Left forelimb (tissue), 1 donor: ENCODE data around the gene NDUFS6.

Source experiments
- DNase-seq: peaks from one replicate; pipeline ENCODE4 v3.0.0-alpha.2; 2018; ENCODE audit warnings: low spot score

NDUFS6 gene

DNA sequence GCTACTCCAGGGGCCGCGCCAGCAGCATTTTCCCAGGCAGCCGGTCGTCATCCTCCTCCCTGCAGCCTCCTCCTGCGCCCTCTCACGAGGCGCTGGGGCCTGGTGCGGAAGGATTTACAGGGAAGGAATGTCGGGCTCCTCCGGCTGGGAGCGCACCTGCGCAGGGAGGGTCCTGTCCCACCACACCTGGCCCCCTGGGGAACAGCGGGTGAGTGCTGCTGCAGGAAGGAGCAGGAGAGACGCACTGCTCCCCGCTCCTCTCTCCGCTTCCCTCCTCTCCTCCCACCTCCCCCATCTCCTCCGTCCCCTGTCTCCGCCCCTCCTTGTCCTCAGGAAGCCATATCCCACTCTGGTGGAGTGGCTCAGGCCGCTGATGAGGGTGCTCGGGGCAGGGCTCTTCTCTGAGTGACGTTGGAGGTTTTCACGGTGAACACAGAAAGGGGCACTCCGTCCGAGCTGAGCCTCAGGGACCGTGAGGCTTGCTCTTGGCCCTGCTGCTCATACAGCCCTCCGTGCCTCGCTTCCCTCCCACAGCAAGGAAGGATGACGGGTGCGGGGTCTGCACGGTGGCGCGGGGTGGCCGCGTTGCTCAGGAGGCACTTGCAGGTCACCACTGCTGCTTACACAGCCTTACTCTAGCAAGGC lies 50.2 kb downstream of the NDUFS6 start:
- DNase-seq: no peak

DNA sequence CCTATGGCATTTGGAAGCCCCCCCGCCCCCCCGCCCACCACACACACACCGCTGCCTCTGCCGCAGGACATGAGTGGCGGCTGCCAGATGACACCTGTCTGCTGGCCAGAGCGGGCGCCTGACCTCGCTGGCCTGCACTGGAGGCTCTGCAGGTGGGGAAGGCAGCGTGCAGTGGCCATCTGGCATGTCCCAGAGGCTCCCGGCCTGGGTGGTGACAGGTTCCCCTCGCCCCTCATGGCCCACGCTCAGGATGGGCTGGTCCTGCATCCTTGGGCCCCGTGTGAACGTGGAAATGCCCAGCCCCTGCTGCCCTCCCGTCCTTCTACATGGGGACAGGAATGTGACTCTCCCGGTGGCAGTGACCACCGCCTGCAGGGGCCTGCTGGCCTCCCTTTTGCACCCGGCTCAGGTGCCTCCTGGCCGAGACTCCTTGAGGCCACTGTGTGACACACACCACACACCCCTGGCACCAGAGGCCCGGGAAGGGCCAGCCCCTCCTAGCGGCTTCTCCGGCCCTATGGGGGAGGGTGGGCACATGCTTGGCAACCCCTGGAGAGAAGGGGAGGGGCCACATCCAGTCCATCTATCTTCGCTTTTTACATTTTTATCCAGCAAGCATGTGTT lies 51.2 kb downstream of the NDUFS6 start:
- no peak for DNase-seq

DNA sequence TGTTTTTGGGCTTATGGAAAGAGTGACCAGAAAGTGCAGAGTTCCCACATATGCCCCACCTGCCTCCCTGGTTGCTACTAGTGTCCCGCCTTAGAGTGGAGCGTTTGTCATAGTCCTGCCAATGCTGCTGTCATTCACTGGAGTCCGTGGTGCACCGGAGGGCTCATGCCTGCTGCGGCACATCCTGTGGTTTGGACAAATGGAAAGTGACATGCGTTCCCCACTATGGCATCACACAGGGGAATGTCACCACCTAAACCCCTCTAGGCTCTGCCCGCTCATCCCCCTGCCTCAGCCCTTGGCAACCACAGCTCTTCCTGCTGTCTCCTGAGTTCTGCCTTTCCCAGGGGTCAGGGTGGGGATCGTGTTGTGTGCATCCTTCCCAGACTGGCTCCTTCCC lies 52.3 kb downstream of the NDUFS6 start:
- DNase-seq: no peak

DNA sequence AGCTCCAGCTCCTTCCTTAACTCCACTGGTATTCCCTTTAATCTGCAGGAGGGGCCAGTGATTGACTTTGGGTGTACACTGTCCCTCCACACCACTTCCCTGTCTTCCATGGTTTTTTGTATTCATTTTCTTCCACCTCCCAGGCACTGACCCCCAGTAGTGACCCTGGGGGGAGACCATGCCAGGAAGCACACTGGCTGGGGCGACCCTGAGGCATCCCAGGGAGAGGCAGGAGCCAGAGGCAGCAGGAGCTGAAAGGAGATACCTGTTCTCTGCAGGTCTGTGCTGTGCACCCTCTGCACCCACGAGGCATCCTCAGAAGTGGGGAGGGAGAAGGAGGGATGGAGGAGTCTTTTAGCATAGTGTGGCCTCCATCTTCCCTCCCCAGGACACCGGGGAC lies 53.9 kb downstream of the NDUFS6 start:
- no peak for DNase-seq

DNA sequence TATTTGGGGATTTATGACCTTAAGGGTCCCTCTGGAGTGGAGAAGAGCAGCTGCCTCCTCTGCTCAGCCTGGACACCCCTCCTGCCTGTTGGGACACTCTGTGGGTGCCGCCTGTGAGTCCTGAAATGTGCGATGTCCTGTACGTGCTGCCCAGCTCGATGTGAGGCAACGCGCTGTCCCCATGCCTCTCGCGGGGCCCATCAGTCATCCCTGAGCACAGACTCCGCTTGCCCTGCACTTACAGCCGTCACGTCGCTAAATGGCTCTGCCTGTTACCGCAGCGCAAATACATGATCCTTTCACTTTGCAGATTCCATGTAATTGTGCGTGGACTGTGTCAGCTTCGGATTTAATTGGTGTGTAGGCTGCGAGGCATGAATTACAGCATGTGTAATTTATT lies 54.4 kb downstream of the NDUFS6 start:
- DNase-seq: no peak

DNA sequence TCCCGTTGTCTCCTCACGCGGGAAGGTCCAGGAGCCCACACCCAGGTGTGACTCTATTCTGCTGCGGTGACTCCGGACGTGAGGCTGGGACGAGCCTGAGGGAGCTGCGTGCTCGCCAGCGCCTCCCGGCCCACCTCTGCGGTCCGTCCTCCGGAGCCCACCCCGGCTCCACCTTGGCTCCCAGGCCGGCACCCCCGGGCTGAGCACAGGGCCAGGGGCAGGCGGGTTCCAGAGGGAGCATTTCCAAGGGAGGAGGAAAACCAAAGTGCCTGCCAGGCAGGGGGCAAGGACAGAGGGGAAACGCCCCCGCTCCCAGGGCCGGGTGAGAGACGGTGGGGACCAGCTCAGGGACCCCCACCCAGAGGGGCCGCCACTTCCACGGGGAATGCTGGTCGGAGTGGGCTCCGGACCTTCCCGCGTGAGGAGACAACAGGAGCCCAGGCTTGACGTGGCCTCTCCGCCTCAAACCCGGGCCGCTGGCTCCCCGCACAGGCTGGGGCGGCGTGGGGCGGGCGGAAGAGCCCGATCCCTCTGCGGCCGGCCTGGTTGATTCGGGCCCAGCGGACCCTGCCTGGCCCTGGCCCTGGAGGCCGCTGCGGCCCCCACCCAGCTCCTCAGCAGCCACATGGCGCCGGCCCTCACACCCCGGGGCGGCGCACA lies 55.5 kb downstream of the NDUFS6 start:
- DNase-seq: no peak

DNA sequence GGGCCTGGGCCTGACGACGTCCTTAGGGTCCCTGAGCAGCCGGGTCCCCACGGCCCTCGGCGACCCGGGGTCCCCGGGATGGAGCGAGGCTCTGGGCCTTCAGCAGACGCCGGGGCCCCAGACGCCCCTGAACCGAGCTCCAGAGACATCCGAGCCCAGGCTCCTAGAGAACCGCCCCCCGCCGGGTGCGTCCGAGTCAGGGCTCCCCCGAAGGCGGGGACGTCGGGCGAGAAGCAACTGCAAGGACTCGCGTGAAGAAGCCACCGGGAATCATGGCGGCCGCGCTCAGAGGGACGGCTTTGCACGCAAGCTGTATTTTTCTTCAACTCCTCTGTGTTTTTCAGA lies 56.0 kb downstream of the NDUFS6 start:
- DNase-seq: no peak

DNA sequence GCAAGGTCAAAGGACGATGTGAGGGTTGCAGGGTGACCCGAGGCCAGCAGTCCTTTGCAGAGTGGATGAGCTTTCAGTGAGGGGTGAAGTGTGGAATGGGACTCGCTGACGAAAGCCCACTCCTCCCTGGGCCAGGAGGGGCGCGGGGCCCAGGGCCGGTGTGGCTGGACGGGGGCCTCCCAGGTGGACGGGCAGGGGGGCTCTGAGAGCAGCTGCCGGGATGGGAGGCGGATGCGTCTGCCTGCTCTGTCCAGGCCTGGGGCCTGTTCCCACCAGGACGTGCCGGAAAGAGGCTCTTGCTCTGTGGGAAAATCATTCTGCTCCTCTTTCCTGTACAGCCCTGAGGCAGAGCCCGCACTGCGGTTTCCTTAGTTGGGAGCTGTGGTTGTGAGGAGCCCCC lies 57.2 kb downstream of the NDUFS6 start:
- DNase-seq: no peak

DNA sequence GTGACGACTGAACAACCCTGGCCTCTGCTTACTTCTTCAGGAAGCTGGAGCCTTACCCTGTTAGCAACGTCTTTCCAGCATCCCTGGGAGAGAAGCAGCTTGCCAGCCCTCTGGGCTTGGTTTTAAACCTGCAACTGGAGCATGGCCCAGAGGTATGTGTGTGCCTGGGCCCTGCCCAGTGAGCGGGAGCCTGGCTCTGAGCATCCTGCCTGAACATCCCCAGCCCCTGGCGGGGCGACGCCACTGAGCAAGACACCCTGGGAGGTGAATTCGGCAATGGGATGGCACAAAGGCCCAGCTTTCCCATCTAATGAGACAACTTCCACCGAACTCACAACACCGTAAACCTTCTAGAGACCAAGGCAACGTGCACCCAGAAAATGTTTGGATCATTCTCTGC lies 57.9 kb downstream of the NDUFS6 start:
- no peak for DNase-seq

DNA sequence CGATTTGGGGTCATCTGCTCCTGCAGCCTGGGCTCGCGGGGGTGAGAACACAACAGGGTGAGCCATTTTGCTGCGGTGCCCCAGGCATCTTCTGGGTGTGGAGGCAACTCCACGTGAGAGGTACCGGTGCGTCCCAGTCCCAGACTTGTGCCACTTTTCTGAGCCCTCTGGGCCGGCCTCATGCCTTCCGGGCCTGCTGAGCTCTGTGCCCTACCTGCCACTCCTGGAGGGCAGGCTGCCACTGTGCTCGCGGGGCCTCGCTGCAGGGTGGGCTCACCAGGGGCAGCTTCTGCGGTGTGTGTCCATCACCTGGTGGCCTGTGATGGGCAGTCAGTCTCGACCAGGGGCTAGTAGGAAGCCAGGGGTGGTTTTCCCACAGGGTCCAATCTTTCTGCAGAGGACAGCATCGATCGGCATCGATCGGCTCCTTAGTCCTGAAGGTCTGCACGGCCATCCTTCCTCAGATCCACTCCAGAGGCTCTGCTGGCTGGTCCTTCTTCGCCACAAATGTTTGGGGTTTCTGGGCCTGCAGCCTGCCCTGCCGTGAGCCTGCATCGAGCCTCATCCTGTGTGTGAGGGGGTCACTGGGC lies 58.9 kb downstream of the NDUFS6 start:
- DNase-seq: no peak

DNA sequence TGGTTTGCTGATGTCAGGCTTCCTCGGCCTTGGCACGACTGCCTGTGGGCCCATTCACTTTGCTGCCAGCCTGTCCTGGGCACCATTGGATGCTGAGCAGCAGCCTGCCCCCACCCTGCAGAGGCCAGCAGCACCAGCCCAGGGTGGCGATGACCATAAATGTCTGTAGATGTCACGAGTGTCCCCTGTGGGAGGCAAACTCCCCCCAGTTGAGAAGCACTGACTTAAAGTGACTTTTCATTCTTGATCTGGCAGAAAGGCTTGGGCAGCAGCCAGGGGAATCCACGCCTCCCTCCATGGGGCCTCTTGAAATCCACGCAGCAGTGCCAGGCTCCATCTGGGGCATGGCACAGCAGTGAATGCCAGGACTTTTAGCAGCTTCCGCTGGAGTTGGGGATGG lies 59.7 kb downstream of the NDUFS6 start:
- DNase-seq: no peak

DNA sequence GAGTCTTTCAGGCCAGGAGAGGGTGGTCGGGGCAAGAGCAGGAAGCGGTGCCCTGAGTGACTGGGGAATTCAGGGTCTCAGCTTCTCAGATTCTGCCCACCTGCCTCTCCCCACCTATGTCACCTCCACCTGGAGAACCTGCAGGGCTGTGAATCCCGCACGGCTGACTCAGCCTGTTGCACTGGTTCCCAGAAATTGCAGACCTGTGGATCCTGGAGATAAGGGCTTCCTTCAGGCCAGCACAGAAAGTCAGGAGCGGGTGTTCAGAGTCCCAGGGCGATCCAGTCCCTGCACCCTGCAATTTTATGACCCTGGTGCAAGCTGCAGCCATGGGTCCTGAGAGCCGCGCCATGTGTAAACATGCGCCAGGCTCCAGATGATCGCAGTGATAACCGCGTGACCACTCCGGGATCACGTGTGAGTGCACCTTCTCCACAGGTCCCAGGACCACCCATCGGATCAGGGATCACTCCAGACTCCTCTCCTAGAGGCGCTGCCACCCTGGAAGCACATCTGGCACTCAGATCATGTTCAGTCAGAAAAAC lies 63.8 kb downstream of the NDUFS6 start:
- DNase-seq: no peak

DNA sequence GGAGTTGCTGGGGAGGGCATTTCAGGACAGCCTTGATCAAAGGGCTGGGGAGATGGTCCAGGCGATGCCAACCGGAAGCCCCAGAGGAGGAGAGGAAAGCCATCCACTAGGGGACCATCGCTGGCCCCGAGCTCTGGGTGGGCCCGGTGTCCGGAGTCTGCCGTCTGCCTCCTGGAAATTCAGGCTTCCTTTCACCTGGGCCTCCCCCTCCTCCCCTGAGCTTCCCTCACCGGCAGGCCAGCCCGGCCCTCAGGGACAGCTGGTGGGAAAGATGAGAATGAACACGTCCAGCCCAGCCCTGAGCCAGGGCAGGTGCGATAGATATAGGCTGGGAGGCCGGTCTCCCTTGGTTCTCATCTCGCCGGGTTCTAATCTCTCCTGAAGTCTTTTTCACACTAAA lies 64.3 kb downstream of the NDUFS6 start:
- no peak for DNase-seq
